GM03348 (cell line): ENCODE data around the gene MAML3.

ENCODE experiments used
- DNase-seq: peaks from one replicate; pipeline ENCODE4 v3.0.0; 2012; ENCODE audit warnings: low spot score

The MAML3 gene

GRCh38 chr4:140046016-140046415, 108.0 kb downstream of the MAML3 start:
- no peak for DNase-seq

DNA sequence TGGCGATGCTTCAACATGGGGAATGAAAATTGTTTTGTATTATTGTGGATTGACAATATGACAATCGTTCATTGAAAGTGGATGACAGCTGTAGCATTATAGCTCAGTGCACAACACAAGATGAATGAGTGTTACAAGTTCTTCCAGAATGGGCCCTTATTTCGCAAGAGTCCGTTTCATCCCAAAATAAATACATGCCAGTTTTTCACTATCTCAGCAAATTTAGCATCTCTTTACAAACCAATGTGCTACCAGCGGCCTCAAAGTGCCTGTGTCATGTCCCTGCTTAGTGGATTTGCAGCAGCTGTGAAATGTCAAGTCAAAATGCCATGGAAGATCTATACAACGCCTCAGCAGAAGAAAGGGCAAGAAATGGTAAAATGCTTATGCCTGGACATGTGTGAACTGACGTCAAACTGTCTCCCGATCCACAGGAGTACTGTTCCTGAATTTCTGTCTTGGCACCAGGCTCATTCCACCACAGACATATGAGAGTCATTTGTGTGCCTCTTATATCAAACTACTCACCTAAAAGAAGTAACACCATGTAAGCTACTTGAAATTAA, 109.6 kb downstream of the MAML3 start:
- DNase-seq: no peak

DNA sequence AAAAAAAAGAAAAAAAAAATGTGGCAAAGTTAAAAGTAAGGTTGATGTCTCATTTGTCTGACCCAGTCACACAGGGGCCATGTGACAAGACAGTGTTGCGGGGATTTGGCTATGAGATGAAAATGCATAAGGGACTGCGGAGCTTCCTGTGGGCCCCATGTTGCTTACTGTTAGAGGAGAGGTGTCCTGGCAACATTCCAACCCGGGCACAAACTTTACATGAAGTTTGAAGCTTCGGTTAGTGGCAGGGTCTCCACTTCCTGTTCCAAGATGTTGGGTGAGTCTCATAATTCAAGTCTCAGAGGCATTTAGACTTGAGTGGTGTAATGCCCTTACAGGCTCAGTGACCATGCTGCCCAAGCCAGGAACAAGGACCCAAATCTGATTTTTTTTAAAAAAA, 111.3 kb downstream of the MAML3 start:
- DNase-seq: no peak

DNA sequence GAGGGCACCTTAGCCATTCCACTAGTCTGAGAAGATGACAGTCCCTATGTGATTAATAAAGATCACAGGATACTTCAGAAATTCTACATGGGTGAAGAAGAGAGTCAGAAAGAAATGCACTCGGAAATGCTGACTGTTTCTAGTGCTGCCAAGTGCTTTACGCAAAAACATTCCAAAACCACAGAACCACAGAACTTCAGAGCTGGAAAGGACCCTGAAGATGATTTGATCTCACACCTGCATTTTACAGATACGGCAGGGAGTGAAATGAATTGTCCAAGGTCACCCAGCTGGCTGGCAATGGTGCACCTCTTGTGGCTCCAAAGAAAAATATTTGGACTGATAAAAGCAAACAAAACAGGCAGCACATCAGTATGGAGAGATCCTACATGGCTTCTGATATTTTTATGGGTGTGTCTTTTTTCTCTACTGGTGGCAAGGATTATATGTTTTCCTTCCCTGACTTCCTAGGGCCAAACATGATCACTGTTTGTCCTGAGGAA, 115.9 kb downstream of the MAML3 start:
- DNase-seq: no peak

DNA sequence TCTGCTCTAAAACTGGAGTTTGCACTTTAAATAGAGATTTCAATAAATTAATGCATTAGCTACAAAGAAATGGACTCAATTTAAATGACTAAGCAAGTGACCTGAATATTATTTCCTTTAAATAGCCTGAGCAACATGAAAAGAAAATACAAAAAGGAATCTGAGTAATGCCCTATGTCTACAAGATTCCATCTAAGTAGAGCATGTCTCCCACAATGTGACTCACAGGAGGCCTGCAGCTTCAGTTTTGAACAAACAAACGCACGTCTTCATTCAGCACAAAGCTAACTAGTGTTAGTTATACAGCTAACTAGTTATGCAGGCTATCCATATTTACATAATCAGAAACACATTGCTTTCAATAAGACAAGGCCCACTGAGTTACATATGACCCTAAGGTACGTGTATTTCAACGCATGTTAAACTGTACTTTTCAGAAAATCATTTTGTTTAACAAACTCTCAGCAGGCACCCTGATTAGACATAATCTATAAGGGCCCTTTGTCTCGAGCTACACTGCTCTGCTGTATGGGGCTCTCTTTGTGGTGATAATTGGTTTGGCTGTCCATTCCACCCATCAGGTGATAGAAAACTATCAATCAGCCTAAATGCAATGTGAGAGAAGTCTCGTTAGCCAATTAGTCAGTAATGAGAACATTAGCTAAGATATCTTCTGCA, 116.5 kb downstream of the MAML3 start:
- peak; percentile 65 for DNase-seq

DNA sequence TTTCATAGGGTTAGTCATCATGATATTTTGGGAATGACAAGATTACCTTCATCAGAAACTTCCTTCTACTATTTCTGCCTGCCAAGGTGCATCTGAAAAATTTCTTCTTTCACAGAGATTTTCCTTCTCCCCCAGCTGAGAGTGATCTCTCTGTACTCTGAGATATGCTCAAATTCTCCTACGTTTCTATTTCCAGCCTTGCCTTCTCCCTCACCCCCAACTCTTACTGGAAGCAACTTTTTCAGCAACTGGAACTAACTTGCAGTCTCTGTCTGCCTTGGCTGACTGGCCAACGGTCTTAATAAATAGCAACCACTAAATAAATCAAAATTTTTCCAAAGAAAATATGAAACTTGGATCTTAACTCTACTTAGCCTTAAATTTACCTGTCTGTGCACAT, 122.3 kb downstream of the MAML3 start:
- no peak for DNase-seq

- DNase-seq: no peak
Measured at GRCh38 chr4:140031061-140031460, 122.9 kb downstream of the MAML3 start.

- no peak for DNase-seq
Measured at GRCh38 chr4:140028676-140029517, 125.1 kb downstream of the MAML3 start.

DNA sequence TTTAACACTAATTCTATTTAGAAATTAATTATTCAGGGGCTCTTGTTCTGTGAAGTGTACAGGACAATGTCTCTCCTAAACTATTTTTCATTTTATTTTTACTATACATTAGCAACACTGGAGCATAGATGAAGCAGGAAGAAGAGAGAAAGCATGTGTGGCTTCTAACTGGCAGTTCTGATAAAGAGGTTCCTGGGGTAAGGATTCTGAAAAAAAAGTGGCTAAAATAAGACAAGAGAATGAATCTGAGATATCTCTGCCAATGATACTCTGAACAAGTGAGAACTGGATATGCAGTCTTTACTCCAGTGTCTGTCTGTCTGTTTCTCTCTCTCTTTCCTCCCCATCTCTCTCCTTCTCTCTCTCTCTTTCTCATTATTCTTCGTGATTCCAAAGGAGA, 125.9 kb downstream of the MAML3 start:
- DNase-seq: no peak

DNA sequence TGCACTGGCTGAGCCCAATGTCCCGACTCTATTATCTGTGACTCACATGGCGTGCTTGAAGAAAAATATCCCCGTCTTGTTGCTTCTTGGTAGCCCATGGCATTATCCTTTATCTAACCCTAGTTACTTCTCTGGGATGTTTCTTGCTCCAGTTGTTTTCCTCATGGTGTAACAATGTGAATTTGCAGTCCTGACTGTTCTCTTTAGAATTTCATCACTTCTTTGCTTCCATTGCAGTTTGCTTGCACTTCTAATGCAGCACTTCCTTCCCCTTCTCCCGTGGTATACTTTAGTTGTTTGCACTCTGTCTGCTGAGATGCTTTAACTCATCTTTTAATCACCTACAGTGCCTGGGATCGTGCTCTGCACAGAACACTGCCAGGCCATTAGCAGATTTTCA, 126.9 kb downstream of the MAML3 start:
- no peak for DNase-seq

DNA sequence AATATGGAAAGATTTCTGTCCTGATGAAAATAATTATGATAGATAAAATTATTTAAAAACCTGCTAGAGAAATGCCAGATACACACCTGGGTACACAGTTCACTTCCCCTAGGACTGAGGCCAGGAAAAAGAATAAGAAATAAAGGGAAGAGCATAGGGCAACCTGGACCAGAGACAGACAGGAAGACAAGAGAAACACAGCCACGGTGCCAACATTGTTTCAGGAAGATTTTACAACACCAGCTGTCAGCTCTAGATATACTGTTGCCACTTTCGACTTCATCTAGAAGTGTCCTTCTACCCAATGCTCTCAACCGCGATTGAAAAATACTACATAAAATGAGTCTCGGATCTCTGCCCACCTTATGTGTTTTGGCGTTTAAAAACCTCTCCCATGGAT, 128.5 kb downstream of the MAML3 start:
- no peak for DNase-seq

DNA sequence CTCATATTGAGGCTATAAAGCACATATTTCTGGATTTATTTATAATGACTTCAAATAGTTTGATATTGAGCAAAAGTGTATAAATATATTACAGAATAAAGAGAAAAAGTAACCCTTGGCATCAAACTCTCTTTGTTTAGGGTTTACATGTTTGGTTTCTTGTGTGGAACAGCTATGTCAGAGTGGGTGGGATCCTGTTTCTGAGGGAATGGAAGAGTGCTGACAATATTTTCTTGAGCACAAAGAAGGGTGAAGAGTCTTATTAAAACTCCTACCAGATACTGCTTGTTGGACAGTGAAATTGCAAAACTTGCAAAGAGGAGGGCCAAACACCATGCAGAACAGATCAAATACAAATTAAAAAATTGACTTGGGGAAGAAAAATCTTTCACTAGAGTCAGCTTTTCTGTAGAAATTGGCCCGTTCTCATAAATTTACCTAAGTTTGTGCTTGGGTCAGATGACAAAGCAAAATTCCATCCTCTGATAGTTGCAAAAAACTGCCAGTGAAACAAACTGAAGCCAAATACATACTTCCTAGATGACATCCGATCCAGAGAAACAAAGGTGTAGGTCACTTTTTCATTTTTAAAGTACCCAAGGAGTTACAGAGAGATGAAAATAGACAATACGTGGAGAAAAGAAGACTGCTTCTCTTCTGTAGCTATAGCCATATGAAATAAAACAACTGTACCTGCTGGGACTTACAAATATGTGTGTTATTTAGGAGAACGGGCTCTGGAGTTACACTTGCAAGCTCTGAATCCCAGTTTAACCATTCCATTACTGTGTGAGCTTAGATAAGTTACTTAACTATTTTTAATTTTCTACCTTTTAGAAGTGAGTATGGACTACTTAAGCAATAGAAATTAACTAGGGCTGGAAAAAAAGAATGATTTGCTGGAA, 133.3 kb downstream of the MAML3 start:
- no peak for DNase-seq

GRCh38 chr4:140019619-140020347, 134.2 kb downstream of the MAML3 start:
- no peak for DNase-seq

DNA sequence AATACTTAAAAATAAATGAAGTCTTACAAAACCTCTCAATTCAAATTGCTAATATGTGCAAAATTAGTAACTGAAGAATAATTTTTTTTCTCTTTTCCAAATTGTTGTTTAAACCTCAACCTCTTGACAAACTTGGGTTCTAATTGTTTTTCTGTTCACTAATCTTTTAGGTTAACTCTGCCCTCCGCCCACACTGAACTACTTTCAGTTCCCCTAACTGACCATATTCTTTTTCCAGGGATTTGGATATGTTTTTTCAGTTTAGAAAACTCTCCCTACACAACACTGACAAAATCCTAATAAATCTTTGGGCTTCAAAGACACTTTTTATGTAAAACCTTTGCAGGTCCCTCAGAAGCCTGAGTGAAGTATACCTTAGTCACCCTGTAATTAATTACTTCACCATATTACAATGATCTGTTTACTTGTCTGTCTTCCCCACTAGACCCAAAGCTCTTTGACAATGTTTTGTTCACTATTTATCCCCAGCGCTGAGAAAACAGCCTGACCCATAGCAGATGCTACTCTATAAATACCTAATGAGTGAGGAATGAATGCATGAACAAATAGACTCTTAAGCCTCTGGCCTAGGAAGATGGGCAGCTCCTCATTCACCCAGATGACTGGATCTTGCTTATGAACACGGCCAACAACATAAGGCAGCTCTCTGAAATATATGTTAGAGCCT, 134.9 kb downstream of the MAML3 start:
- DNase-seq: no peak

DNA sequence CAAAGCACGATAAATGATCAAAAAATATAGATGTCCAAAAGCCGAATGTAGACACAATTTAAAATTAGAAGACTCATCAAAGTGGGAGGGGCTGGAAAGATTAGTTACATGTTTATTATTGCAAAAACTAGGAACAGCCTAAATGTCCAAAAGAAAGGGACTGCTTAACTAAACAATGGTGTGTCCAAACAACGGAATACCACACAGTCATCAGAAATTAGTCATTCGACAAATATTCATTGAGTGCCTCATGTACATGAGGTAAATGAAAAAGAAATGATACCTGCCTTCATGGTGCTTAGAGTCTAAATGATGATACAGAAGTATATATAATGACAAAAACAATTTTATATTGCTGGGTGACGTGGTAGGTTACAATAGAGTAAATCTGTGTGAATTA, 139.7 kb downstream of the MAML3 start:
- no peak for DNase-seq

- peak; percentile 58 for DNase-seq
Measured at GRCh38 chr4:140012688-140013486, 141.1 kb downstream of the MAML3 start.

DNA sequence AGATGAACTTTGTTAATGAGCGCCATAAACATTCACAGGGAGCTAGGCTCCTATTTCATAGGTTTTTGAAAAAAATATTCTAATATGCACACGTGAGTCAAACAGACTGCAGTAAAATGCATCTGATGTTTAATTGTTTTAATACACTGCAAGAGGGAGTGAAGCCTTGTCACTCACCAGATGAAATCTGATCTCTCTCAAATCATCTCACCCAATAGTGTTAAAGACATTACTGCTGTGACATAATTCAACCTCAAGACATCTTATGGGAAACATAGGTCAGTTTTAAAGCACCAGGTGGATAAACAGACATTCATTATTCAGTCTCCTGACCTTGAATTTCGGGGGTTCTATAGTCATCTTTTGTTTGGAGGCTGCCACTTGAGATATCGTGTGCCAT, 148.3 kb downstream of the MAML3 start:
- DNase-seq: no peak

DNA sequence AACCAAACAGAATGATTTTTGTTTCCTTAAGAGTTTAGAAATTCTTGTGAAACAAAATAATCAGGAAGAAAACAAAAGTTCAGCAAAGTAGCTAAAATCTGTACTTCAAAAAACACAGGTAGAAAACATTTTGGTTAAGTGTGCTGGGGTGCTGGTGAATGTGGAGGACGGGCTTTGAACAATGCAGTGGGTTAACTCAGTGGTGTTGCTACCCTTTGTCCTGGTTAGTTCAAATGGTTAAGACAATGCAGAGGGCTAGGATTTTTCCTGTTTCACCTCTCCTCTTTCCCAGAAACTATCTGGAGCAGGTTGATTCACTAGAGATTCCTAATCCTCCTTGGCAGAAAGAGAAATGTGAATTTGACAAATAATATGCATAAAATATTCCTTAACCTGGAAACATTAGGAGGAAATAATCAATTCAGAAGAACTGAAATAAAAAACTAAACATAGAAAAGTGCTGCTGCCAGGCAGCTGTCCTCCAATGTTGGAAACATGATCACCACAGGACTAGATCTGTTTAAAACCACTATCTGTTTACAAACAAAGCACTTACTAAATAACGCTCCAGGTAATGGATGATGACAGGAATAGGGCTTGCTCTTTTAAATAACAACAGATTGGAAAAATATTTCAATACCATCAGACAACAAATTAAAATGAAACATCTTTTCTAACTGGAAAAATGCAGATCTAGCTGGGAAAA, 148.9 kb downstream of the MAML3 start:
- DNase-seq: no peak

- peak; percentile 85 for DNase-seq
Measured at GRCh38 chr4:140004549-140004895, 149.5 kb downstream of the MAML3 start.
